Astrocyte (in vitro differentiated cells and primary cell): ENCODE data around the gene WDR20. TPM values are rescaled to one million over a fixed set of nuclear protein-coding genes. Genes with fewer than 3 reads are reported as not detected.

Experiments used
- DNase-seq: peaks from one replicate; pipeline ENCODE4 v3.0.0-alpha.2; 2010; ENCODE audit warnings: low read depth
- FAIRE-seq: peaks from 2 replicates; lab custom pipeline; 2011; peaks lifted over from hg19 to GRCh38; lab: Jason Lieb, UNC
- H2AFZ ChIP-seq: 2 replicates; pipeline ENCODE4 v1.6.0; 2012; ENCODE audit warnings: low read depth, low read length, inconsistent platforms
- H3K27ac ChIP-seq: 2 replicates; pipeline ENCODE4 v1.5.1; 2011; ENCODE audit warnings: low read depth, low read length, inconsistent platforms
- H3K27me3 ChIP-seq: 2 replicates; pipeline ENCODE4 v1.6.0; 2011; ENCODE audit warnings: low read length, inconsistent platforms; ENCODE audit not compliant: insufficient read depth
- H3K36me3 ChIP-seq: 2 replicates; pipeline ENCODE4 v1.5.1; 2011; ENCODE audit warnings: low read length, inconsistent platforms; ENCODE audit not compliant: insufficient read depth
- H3K4me1 ChIP-seq: 2 replicates; pipeline ENCODE4 v1.5.1; 2011; ENCODE audit warnings: low read length, inconsistent platforms; ENCODE audit not compliant: insufficient read depth
- H3K4me2 ChIP-seq: 2 replicates; pipeline ENCODE4 v1.6.0; 2012; ENCODE audit warnings: low read length, inconsistent platforms
- H3K4me3 ChIP-seq: 2 replicates; pipeline ENCODE4 v1.5.1; 2011; ENCODE audit warnings: low read depth, mild to moderate bottlenecking, low read length, inconsistent platforms; ENCODE audit not compliant: insufficient read depth
- H3K79me2 ChIP-seq: 2 replicates; pipeline ENCODE4 v1.6.0; 2012; ENCODE audit warnings: mild to moderate bottlenecking, low read length, inconsistent platforms; ENCODE audit not compliant: insufficient read depth
- H3K9ac ChIP-seq: 2 replicates; pipeline ENCODE4 v1.6.0; 2012; ENCODE audit warnings: mild to moderate bottlenecking, low read length, inconsistent platforms
- H3K9me3 ChIP-seq: 2 replicates; pipeline ENCODE4 v1.5.1; 2012; ENCODE audit warnings: low read depth, mild to moderate bottlenecking, low read length, inconsistent platforms; ENCODE audit not compliant: insufficient read depth
- H4K20me1 ChIP-seq: 2 replicates; pipeline ENCODE4 v1.6.0; 2012; ENCODE audit warnings: low read length, inconsistent platforms; ENCODE audit not compliant: insufficient read depth
- H3K27ac Mint-ChIP-seq: one replicate; pipeline ENCODE4 v1.8.0; 2021; ENCODE audit warnings: mild to moderate bottlenecking, mixed read lengths; ENCODE audit not compliant: unreplicated experiment
- H3K27me3 Mint-ChIP-seq: one replicate; pipeline ENCODE4 v1.8.0; 2021; ENCODE audit warnings: low read depth, mixed read lengths; ENCODE audit not compliant: unreplicated experiment
- H3K36me3 Mint-ChIP-seq: one replicate; pipeline ENCODE4 v1.8.0; 2021; ENCODE audit warnings: low read depth, mixed read lengths; ENCODE audit not compliant: unreplicated experiment
- H3K4me1 Mint-ChIP-seq: one replicate; pipeline ENCODE4 v1.8.0; 2021; ENCODE audit warnings: low read depth, mixed read lengths; ENCODE audit not compliant: unreplicated experiment
- H3K4me3 Mint-ChIP-seq: one replicate; pipeline ENCODE4 v1.8.0; 2021; ENCODE audit warnings: mild to moderate bottlenecking, moderate library complexity, mixed read lengths; ENCODE audit not compliant: unreplicated experiment
- H3K9me3 Mint-ChIP-seq: one replicate; pipeline ENCODE4 v1.8.0; 2021; ENCODE audit warnings: mild to moderate bottlenecking, mixed read lengths; ENCODE audit not compliant: unreplicated experiment
- EZH2 ChIP-seq: IDR thresholded peaks from 2 replicates; pipeline ENCODE4 v1.6.1; 2012; ENCODE audit warnings: mild to moderate bottlenecking, low read length, inconsistent platforms; ENCODE audit not compliant: insufficient read depth
- total RNA-seq: library from RNA; stranded (reverse); gene quantifications from 2 replicates; pipeline ENCODE4 v1.2.1, GENCODE V29; 2021
- TF ChIP-seq, protein P1 (sequence below): IDR thresholded peaks from 2 replicates; pipeline ENCODE4 v1.5.1; 2011; ENCODE audit warnings: low read depth, mild to moderate bottlenecking, inconsistent platforms, low read length, moderate library complexity; ENCODE audit not compliant: insufficient read depth

WDR20 gene
- total RNA-seq, 1 donor from 2014 or later = 23.6 TPM

DNA sequence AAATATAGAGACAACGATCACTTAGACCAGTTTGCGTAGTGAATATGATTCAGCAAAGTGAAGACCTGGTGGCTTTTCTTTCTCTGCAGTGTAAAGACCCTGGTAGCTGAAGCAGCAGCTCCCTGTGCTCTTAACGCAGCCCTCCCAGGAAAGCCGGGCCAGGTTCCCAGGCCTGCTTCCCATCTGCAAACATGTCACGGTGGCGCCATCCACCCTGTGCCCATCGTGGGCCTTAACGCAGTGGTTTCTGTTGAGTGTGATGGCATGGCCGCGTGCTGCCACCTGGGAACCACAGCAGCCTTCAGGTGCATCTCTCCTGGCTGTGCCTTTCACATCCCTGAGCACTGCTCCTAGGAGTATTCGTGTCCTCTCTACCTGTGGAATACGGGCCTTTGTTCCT is 71.5 kb downstream of the WDR20 start:
- Histone ChIP-seq H3K79me2 (peaks cover 34% of the 10 kb centered on the region), H3K27ac (no peak overlapping the region), H3K36me3 (peaks cover 9% of the 10 kb centered on the region), H3K9ac (no peak overlapping the region), H4K20me1 (peaks cover 27% of the 10 kb centered on the region), H3K4me1 (peaks cover 18% of the 10 kb centered on the region), H3K4me2 (no peak overlapping the region), H3K4me3 (no peak overlapping the region), H2AFZ (no peak overlapping the region), H3K27me3 (no peaks in the 10 kb centered on the region), H3K9me3 (no peaks in the 10 kb centered on the region)
- no peaks in the 10 kb centered on the region for H3K27me3 Mint-ChIP-seq
- peaks cover 15% of the 10 kb centered on the region for H3K36me3 Mint-ChIP-seq
- TF ChIP-seq, protein P1, sequence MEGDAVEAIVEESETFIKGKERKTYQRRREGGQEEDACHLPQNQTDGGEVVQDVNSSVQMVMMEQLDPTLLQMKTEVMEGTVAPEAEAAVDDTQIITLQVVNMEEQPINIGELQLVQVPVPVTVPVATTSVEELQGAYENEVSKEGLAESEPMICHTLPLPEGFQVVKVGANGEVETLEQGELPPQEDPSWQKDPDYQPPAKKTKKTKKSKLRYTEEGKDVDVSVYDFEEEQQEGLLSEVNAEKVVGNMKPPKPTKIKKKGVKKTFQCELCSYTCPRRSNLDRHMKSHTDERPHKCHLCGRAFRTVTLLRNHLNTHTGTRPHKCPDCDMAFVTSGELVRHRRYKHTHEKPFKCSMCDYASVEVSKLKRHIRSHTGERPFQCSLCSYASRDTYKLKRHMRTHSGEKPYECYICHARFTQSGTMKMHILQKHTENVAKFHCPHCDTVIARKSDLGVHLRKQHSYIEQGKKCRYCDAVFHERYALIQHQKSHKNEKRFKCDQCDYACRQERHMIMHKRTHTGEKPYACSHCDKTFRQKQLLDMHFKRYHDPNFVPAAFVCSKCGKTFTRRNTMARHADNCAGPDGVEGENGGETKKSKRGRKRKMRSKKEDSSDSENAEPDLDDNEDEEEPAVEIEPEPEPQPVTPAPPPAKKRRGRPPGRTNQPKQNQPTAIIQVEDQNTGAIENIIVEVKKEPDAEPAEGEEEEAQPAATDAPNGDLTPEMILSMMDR = no peak
- TF ChIP-seq EZH2 = no peak
- H3K4me1 Mint-ChIP-seq = peaks cover 10% of the 10 kb centered on the region
- DNase-seq (no peak), FAIRE-seq (no peak)
- H3K4me3 Mint-ChIP-seq = no peak overlapping the region
- H3K27ac Mint-ChIP-seq = no peak overlapping the region
- H3K9me3 Mint-ChIP-seq = no peaks in the 10 kb centered on the region

DNA sequence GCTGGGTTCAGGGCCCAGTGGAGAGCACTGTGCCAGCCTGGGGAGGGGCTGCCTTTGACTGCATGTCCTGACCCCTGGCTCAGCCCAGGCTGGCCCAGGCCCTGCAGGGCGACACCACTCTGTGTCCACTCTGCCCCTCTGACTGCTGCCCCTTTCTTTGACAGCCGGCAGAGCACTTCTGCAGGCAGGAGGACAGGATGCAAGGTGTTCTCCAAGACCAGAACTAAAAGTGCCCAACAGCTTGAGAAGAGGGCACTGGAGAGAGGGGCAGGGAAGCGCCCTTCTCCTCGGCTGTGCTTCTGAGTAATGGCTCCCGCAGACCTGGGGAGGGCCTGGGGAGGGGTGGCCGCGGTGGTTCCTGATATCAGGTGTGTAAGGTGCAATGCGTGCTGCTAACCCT is 72.7 kb downstream of the WDR20 start:
- Histone ChIP-seq H3K36me3 (peaks cover 6% of the 10 kb centered on the region), H3K4me3 (no peak overlapping the region), H3K9ac (no peak overlapping the region), H3K27ac (no peak overlapping the region), H2AFZ (no peak overlapping the region), H4K20me1 (peaks cover 18% of the 10 kb centered on the region), H3K79me2 (peaks cover 31% of the 10 kb centered on the region), H3K4me1 (peaks cover 18% of the 10 kb centered on the region), H3K27me3 (no peaks in the 10 kb centered on the region), H3K9me3 (no peaks in the 10 kb centered on the region), H3K4me2 (no peak overlapping the region)
- TF ChIP-seq, protein P1 = no peak
- TF ChIP-seq EZH2 = no peak
- H3K36me3 Mint-ChIP-seq = peaks cover 8% of the 10 kb centered on the region
- no peaks in the 10 kb centered on the region for H3K9me3 Mint-ChIP-seq
- no peak overlapping the region for H3K27ac Mint-ChIP-seq
- no peak for DNase-seq
- H3K4me3 Mint-ChIP-seq = no peak overlapping the region
- H3K4me1 Mint-ChIP-seq = peaks cover 10% of the 10 kb centered on the region
- no peak for FAIRE-seq
- no peaks in the 10 kb centered on the region for H3K27me3 Mint-ChIP-seq

DNA sequence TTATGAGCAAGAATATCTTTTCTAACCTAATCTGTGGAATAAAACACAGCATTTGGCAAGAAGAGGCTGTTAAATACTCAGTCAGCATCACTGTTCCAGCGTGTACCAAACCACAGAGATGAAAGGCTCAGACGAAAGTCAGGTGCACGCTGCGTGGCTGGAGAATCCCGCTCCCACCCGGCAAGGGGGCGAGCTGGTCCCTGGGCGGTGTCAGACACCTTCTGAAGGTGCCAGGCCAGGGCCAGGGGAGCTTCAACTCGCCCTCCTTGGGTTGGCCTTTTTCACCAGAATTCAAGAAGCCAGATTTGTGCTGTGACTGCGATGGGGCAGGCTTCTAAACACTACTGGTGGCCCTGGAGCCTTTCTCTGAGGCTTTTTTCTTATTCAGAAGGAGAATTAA is 73.1 kb downstream of the WDR20 start:
- H3K27ac ChIP-seq = no peak overlapping the region

More for the DNA sequence above, 73.1 kb downstream of the WDR20 start:
- no peak overlapping the region for H3K4me3 Mint-ChIP-seq
- H3K4me1 Mint-ChIP-seq = peaks cover 10% of the 10 kb centered on the region
- H3K27me3 Mint-ChIP-seq = no peaks in the 10 kb centered on the region
- peaks cover 9% of the 10 kb centered on the region for H3K36me3 Mint-ChIP-seq
- no peak overlapping the region for H3K27ac Mint-ChIP-seq
- no peak overlapping the region for H3K4me3 ChIP-seq
- no peaks in the 10 kb centered on the region for H3K9me3 ChIP-seq
- DNase-seq = no peak
- H3K4me2 ChIP-seq = no peak overlapping the region
- TF ChIP-seq EZH2 = no peak
- TF ChIP-seq, protein P1 = no peak
- H2AFZ ChIP-seq = no peak overlapping the region
- H4K20me1 ChIP-seq = peaks cover 16% of the 10 kb centered on the region
- H3K9me3 Mint-ChIP-seq = no peaks in the 10 kb centered on the region
- H3K36me3 ChIP-seq = peaks cover 6% of the 10 kb centered on the region
- no peak overlapping the region for H3K9ac ChIP-seq
- peaks cover 18% of the 10 kb centered on the region for H3K4me1 ChIP-seq
- H3K27me3 ChIP-seq = no peaks in the 10 kb centered on the region
- H3K79me2 ChIP-seq = peaks cover 32% of the 10 kb centered on the region
- FAIRE-seq = no peak
